H9 (cell line): ENCODE results near the gene C17orf113. TPM values are rescaled to one million over a fixed set of nuclear protein-coding genes. Genes with fewer than 3 reads are reported as not detected.

Experiments
- DNase-seq: peaks from one replicate; pipeline ENCODE4 v3.0.0-alpha.2; 2017
- H2AFZ ChIP-seq: one replicate; pipeline ENCODE4 v1.6.1; 2013; ENCODE audit warnings: mild to moderate bottlenecking, low read length, control low read depth, moderate library complexity
- H2AK5ac ChIP-seq: 2 replicates; pipeline ENCODE4 v1.6.1; 2013; ENCODE audit warnings: low read length, control low read depth, mixed read lengths; ENCODE audit not compliant: insufficient read length
- H2BK120ac ChIP-seq: one replicate; pipeline ENCODE4 v1.6.1; 2013; ENCODE audit warnings: low read depth, mild to moderate bottlenecking, low read length, control low read depth, inconsistent platforms; ENCODE audit not compliant: poor library complexity, severe bottlenecking
- H2BK12ac ChIP-seq: 2 replicates; pipeline ENCODE4 v1.6.1; 2013; ENCODE audit warnings: low read length, control low read depth, mixed read lengths, low read depth; ENCODE audit not compliant: insufficient read length
- H2BK15ac ChIP-seq: 2 replicates; pipeline ENCODE4 v1.6.1; 2013; ENCODE audit warnings: low read depth, low read length, control low read depth
- H2BK20ac ChIP-seq: one replicate; pipeline ENCODE4 v1.6.1; 2013; ENCODE audit warnings: low read depth, mild to moderate bottlenecking, low read length, control low read depth, inconsistent platforms; ENCODE audit not compliant: poor library complexity, severe bottlenecking
- H2BK5ac ChIP-seq: 2 replicates; pipeline ENCODE4 v1.6.1; 2013; ENCODE audit warnings: low read length, control low read depth, mixed read lengths; ENCODE audit not compliant: insufficient read length
- H3K14ac ChIP-seq: 2 replicates; pipeline ENCODE4 v1.6.1; 2013; ENCODE audit warnings: low read length, control low read depth; ENCODE audit not compliant: insufficient read depth
- H3K18ac ChIP-seq: 2 replicates; pipeline ENCODE4 v1.6.1; 2013; ENCODE audit warnings: low read depth, mild to moderate bottlenecking, mixed read lengths, low read length, control low read depth; ENCODE audit not compliant: insufficient read length
- H3K23ac ChIP-seq: 2 replicates; pipeline ENCODE4 v1.6.1; 2013; ENCODE audit warnings: low read length, control low read depth, mixed read lengths, low read depth; ENCODE audit not compliant: insufficient read length
- H3K23me2 ChIP-seq: 2 replicates; pipeline ENCODE4 v1.6.1; 2013; ENCODE audit warnings: low read depth, mild to moderate bottlenecking, mixed read lengths, low read length, control low read depth; ENCODE audit not compliant: insufficient read length, poor library complexity, severe bottlenecking
- H3K27ac ChIP-seq: 2 replicates; pipeline ENCODE4 v1.5.1; 2013; ENCODE audit warnings: low read length, control low read depth, mixed read lengths, low read depth; ENCODE audit not compliant: insufficient read length
- H3K27me3 ChIP-seq: 2 replicates; pipeline ENCODE4 v1.6.1; 2013; ENCODE audit warnings: low read length, control low read depth, inconsistent platforms; ENCODE audit not compliant: insufficient read depth
- H3K4ac ChIP-seq: 2 replicates; pipeline ENCODE4 v1.6.1; 2013; ENCODE audit warnings: low read depth, mild to moderate bottlenecking, control low read depth, inconsistent platforms, low read length, moderate library complexity
- H3K4me1 ChIP-seq: 2 replicates; pipeline ENCODE4 v1.6.1; 2013; ENCODE audit warnings: low read length, control low read depth, inconsistent platforms; ENCODE audit not compliant: insufficient read depth
- H3K4me2 ChIP-seq: 2 replicates; pipeline ENCODE4 v1.6.1; 2013; ENCODE audit warnings: low read length, control low read depth, mixed read lengths; ENCODE audit not compliant: insufficient read length, insufficient read depth
- H3K56ac ChIP-seq: 2 replicates; pipeline ENCODE4 v1.6.1; 2013; ENCODE audit warnings: low read depth, mild to moderate bottlenecking, mixed read lengths, low read length, control low read depth; ENCODE audit not compliant: insufficient read length
- H3K79me1 ChIP-seq: 2 replicates; pipeline ENCODE4 v1.6.1; 2013; ENCODE audit warnings: low read depth, mild to moderate bottlenecking, moderate library complexity, low read length, control low read depth, inconsistent platforms; ENCODE audit not compliant: insufficient read depth, poor library complexity, severe bottlenecking
- H3K79me2 ChIP-seq: 2 replicates; pipeline ENCODE4 v1.6.1; 2013; ENCODE audit warnings: low read length, control low read depth, inconsistent platforms; ENCODE audit not compliant: insufficient read depth
- H3K9ac ChIP-seq: 2 replicates; pipeline ENCODE4 v1.6.1; 2013; ENCODE audit warnings: low read length, control low read depth, mixed read lengths; ENCODE audit not compliant: insufficient read length; ENCODE audit errors: extremely low read depth
- H3K9me3 ChIP-seq: one replicate; pipeline ENCODE4 v1.6.1; 2013; ENCODE audit warnings: low read depth, low read length, inconsistent platforms; ENCODE audit not compliant: control insufficient read depth
- H3T11ph ChIP-seq: one replicate; pipeline ENCODE4 v1.6.1; 2013; ENCODE audit warnings: mild to moderate bottlenecking, low read length, control low read depth, inconsistent platforms
- H4K20me1 ChIP-seq: one replicate; pipeline ENCODE4 v1.6.1; 2013; ENCODE audit not compliant: control insufficient read depth, insufficient read length, insufficient read depth
- H4K5ac ChIP-seq: 2 replicates; pipeline ENCODE4 v1.6.1; 2013; ENCODE audit warnings: low read depth, mild to moderate bottlenecking, mixed read lengths, low read length, control low read depth; ENCODE audit not compliant: insufficient read length
- H4K8ac ChIP-seq: replicated peaks from 2 replicates; pipeline ENCODE4 v1.6.1; 2013; ENCODE audit warnings: low read length, control low read depth, mixed read lengths, low read depth; ENCODE audit not compliant: insufficient read length
- H4K91ac ChIP-seq: 2 replicates; pipeline ENCODE4 v1.6.1; 2013; ENCODE audit warnings: low read depth, mild to moderate bottlenecking, moderate library complexity, mixed read lengths, low read length, control low read depth; ENCODE audit not compliant: insufficient read length
- H3K27ac Mint-ChIP-seq, 3 experiments: 2 replicates in 2 of 3; 3 replicates in 1 of 3; pipeline ENCODE4 v1.8.0; 2020 to 2021; ENCODE audit warnings: mixed read lengths in 3 of 3, mild to moderate bottlenecking in 1 of 3, moderate library complexity in 1 of 3
- H3K27me3 Mint-ChIP-seq: 2 replicates; pipeline ENCODE4 v1.8.0; 2021; ENCODE audit warnings: low read depth, mild to moderate bottlenecking, moderate library complexity, mixed read lengths
- H3K36me3 Mint-ChIP-seq, 3 experiments: 2 replicates in 2 of 3; 3 replicates in 1 of 3; pipeline ENCODE4 v1.8.0; 2020 to 2021; ENCODE audit warnings: low read depth in 3 of 3, mixed read lengths in 3 of 3; ENCODE audit not compliant: insufficient read depth in 1 of 3
- H3K4me1 Mint-ChIP-seq, 2 experiments: 2 replicates each; pipeline ENCODE4 v1.8.0; 2020; ENCODE audit warnings: mixed read lengths in 2 of 2
- H3K4me3 Mint-ChIP-seq, 2 experiments: 2 replicates in 1 of 2; 3 replicates in 1 of 2; pipeline ENCODE4 v1.8.0; 2020 to 2021; ENCODE audit warnings: mild to moderate bottlenecking in 2 of 2, mixed read lengths in 2 of 2, moderate library complexity in 1 of 2
- H3K9me3 Mint-ChIP-seq, 2 experiments: 2 replicates in 1 of 2; 3 replicates in 1 of 2; pipeline ENCODE4 v1.8.0; 2020; ENCODE audit warnings: mild to moderate bottlenecking in 2 of 2, mixed read lengths in 2 of 2, moderate library complexity in 1 of 2
- CTCF ChIP-seq: fragments of 200-600 bp; sonication (generic); conservative IDR thresholded peaks from 3 replicates; pipeline ENCODE4 v1.8.0; 2021; ENCODE audit warnings: antibody characterized with exemption, mild to moderate bottlenecking
- WGBS: extraction: QIAGEN DNeasy Blood & Tissue Kit; methylation state at CpG from one replicate; pipeline ENCODE4 v1.1.7; 2013; ENCODE audit warnings: missing lambda C conversion rate, low lambda C conversion rate, mixed read lengths; ENCODE audit not compliant: insufficient read length; ENCODE audit errors: extremely low coverage; 5-methylcytosine and 5-hydroxymethylcytosine counted together
- total RNA-seq: library from RNA; stranded (reverse); gene quantifications from 2 replicates; pipeline ENCODE4 v1.2.1, GENCODE V29; 2021

Gene C17orf113
- total RNA-seq, 1 experiment from 2014 or later, result 1.0 TPM

DNA sequence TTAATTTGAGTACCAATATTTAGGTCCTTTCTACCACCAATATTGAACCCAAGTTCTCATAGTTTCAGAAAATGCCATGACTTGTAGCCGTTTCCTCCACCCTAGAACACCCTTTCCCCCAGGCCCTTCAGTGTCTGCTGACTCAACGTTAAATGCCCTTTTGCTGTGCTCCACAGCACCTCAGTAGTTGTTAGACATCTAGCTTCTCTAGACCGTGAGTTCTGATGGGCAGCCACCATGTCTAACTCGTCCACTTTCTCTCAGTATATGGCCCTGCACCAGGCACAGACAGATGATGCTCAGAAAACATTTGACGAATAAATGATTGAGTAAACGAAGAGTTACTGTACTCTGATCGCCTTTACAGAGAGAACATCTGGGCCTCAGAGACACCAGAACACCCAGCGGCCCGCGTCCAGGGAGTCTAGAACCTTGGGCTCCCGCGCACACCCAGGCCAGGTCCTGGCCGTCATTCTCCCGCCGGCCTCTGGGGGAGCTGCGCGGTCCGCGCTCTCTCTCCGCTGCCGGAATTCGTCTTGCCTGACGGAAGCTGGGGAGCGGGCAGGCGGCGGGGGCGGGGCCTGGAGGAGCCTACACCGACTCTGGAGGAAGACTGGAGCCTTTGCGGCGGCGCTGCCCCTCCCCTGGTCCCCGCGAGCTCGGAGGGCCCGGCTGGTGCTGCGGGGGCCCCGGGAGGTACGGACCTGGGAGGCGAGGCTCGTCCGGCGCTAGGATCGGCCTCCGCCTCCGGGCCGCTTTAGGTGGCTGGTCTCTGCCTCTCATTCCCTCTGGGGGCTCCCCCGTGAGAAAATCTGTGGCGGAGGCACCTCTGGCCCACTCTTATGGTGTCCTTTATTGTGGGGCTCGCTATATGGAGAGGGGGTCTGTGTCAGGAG lies 30.6 kb downstream of the C17orf113 start, which contains the start of gene NKIRAS2:
TSS of gene NKIRAS2 (plus strand) at position 582 of the 896 bp plus-strand sequence. CDS start 1,488 bp downstream, outside the sequence.
- H2BK20ac ChIP-seq, result no peak within 1 kb of the TSS
- H3K79me1 ChIP-seq, result no peaks in the 10 kb centered on the region
- H4K8ac ChIP-seq, result no peak within 1 kb of the TSS
- peaks cover 13% of the 10 kb centered on the region; the same call in 1 of the 2 replicates for H3K79me2 ChIP-seq
- peaks cover 19 to 47% (median 38%) of the 10 kb centered on the region in 3 experiments for H3K36me3 Mint-ChIP-seq
- H4K5ac ChIP-seq, result no peak within 1 kb of the TSS
- H2AFZ ChIP-seq, result no peak within 1 kb of the TSS
- H3K4me1 ChIP-seq, result 0 out of 2 replicates have a peak, but pooled peaks cover 2% of the 10 kb centered on the region
- no peaks in the 10 kb centered on the region for H3K9me3 ChIP-seq
- no peak within 1 kb of the TSS for H3K27ac ChIP-seq
- TF ChIP-seq CTCF, result peak; percentile 89
- H3K14ac ChIP-seq, result peak within 1 kb of the TSS; percentile 53; the same call in 1 of the 2 replicates
- H2BK12ac ChIP-seq, result no peak within 1 kb of the TSS
- no peak within 1 kb of the TSS for H2BK120ac ChIP-seq
- no peak within 1 kb of the TSS for H3T11ph ChIP-seq
- WGBS, result no CpG with 5 or more reads among the region's 49 CpGs
- DNase-seq, result peak; percentile 98
- H2AK5ac ChIP-seq, result no peak within 1 kb of the TSS
- H3K23me2 ChIP-seq, result peaks cover 14% of the 10 kb centered on the region
- no peaks in the 10 kb centered on the region; the same call in 1 of the 2 replicates for H3K27me3 ChIP-seq
- peak within 1 kb of the TSS; percentile 93 to 97 for H3K4me3 Mint-ChIP-seq
- H3K9ac ChIP-seq, result peak within 1 kb of the TSS; percentile 71
- no peak within 1 kb of the TSS for H3K18ac ChIP-seq
- H4K20me1 ChIP-seq, result no peaks in the 10 kb centered on the region
- no peak within 1 kb of the TSS for H3K4ac ChIP-seq
- no peaks in the 10 kb centered on the region for H3K9me3 Mint-ChIP-seq
- no peak within 1 kb of the TSS for H3K23ac ChIP-seq
- peak within 1 kb of the TSS; percentile 55 for H3K4me2 ChIP-seq
- H2BK5ac ChIP-seq, result no peak within 1 kb of the TSS
- H2BK15ac ChIP-seq, result no peak within 1 kb of the TSS
- no peak within 1 kb of the TSS for H3K56ac ChIP-seq
- peaks cover 35 to 42% of the 10 kb centered on the region in 2 experiments for H3K4me1 Mint-ChIP-seq
- H3K27me3 Mint-ChIP-seq, result no peaks in the 10 kb centered on the region
- H3K27ac Mint-ChIP-seq, result peak within 1 kb of the TSS; percentile 48 to 96 (median 83); a peak in 6 of 7 replicates
- H4K91ac ChIP-seq, result no peak within 1 kb of the TSS
